Liver (tissue), 9 donors: ENCODE results near the gene ST7L. TPM values are rescaled to one million over a fixed set of nuclear protein-coding genes. Genes with fewer than 3 reads are reported as not detected.

Source experiments
- DNase-seq: peaks from one replicate; pipeline ENCODE4 v3.0.0-alpha.2; 2017; ENCODE audit warnings: low spot score
- H3K27ac ChIP-seq, 2 donors: one replicate each; pipeline ENCODE4 v1.7.0; 2013; ENCODE audit warnings: inconsistent platforms in 2 of 2, low read length in 2 of 2, control low read depth in 1 of 2, low read depth in 1 of 2, mild to moderate bottlenecking in 1 of 2
- H3K27me3 ChIP-seq, 4 donors: one replicate each; pipeline versions ENCODE4 v1.6.1 to v1.7.0; 2013; ENCODE audit warnings: low read length in 3 of 4, inconsistent platforms in 1 of 4, mild to moderate bottlenecking in 1 of 4, moderate library complexity in 1 of 4; ENCODE audit not compliant: control insufficient read depth in 4 of 4, insufficient read depth in 4 of 4
- H3K36me3 ChIP-seq, 4 donors: one replicate each; pipeline versions ENCODE4 v1.6.1 to v1.7.0; 2013; ENCODE audit warnings: low read length in 3 of 4, mild to moderate bottlenecking in 3 of 4, low read depth in 1 of 4, moderate library complexity in 1 of 4; ENCODE audit not compliant: control insufficient read depth in 4 of 4, insufficient read depth in 3 of 4
- H3K4me1 ChIP-seq, 4 donors: one replicate each; pipeline versions ENCODE4 v1.6.1 to v1.7.0; 2013; ENCODE audit warnings: low read length in 3 of 4, mild to moderate bottlenecking in 3 of 4, moderate library complexity in 1 of 4; ENCODE audit not compliant: control insufficient read depth in 4 of 4, insufficient read depth in 4 of 4
- H3K4me3 ChIP-seq, 3 donors: one replicate each; pipeline versions ENCODE4 v1.6.1 to v1.7.0; 2013; ENCODE audit warnings: low read length in 3 of 3, control low read depth in 1 of 3, low read depth in 1 of 3, mild to moderate bottlenecking in 1 of 3
- H3K9ac ChIP-seq, 2 donors: one replicate each; pipeline ENCODE4 v1.7.0; 2013; ENCODE audit warnings: low read length in 2 of 2, mild to moderate bottlenecking in 2 of 2, moderate library complexity in 2 of 2, control low read depth in 1 of 2, low read depth in 1 of 2
- H3K9me3 ChIP-seq, 4 donors: one replicate each; pipeline versions ENCODE4 v1.6.1 to v1.7.0; 2013; ENCODE audit warnings: low read length in 3 of 4; ENCODE audit not compliant: control insufficient read depth in 4 of 4
- EGR1 ChIP-seq, 2 donors: IDR thresholded peaks; 2 replicates each; pipeline ENCODE4 v1.6.1; 2016 to 2018; ENCODE audit warnings: antibody characterized with exemption in 2 of 2, low read depth in 2 of 2
- HNF4A ChIP-seq, 2 donors: conservative IDR thresholded peaks; 2 replicates each; pipeline ENCODE4 v1.6.1; 2016; ENCODE audit warnings: antibody characterized with exemption in 2 of 2, mild to moderate bottlenecking in 2 of 2
- HNF4G ChIP-seq: IDR thresholded peaks from 2 replicates; pipeline ENCODE4 v1.6.1; 2016; ENCODE audit warnings: antibody characterized with exemption
- NR2F2 ChIP-seq: IDR thresholded peaks from 2 replicates; pipeline ENCODE4 v1.6.1; 2016; ENCODE audit warnings: antibody characterized with exemption
- REST ChIP-seq: IDR thresholded peaks from 2 replicates; pipeline ENCODE4 v1.6.1; 2016; ENCODE audit warnings: antibody characterized with exemption, mild to moderate bottlenecking
- YY1 ChIP-seq: IDR thresholded peaks from 2 replicates; pipeline ENCODE4 v1.6.1; 2016; ENCODE audit warnings: antibody characterized with exemption, mild to moderate bottlenecking
- WGBS: extraction: QIAGEN DNeasy Blood & Tissue Kit; methylation state at CpG from one replicate; pipeline ENCODE4 v1.1.7; 2013; 5-methylcytosine and 5-hydroxymethylcytosine counted together
- polyA plus RNA-seq, 2 donors: library from polyadenylated mRNA; stranded (reverse) in 1 of 2; unstranded in 1 of 2; fragments of 200-250 nt in 1 of 2; fragments of >200 nt in 1 of 2; fragmentation: Nextera tagmentation in 1 of 2; extraction: Ambion mirVana in 1 of 2; gene quantifications; one replicate each; pipeline versions ENCODE4 v1.2.1 to v1.2.3, GENCODE V29; 2013 to 2015
- total RNA-seq, 2 donors: library from RNA; depleted of rRNA; stranded (reverse); fragments of >200 nt; gene quantifications; one replicate each; pipeline ENCODE4 v1.2.3, GENCODE V29; 2014
- TF ChIP-seq, protein P1 (sequence below): fragments of 150-350 bp; IDR thresholded peaks from 2 replicates; pipeline ENCODE4 v1.5.1; 2017; ENCODE audit warnings: improper control_type of control experiment, low read depth, low read length; ENCODE audit not compliant: missing input control
- TF ChIP-seq, protein P2 (sequence below): IDR thresholded peaks from 2 replicates; pipeline ENCODE4 v1.6.1; 2016; ENCODE audit warnings: antibody characterized with exemption
- TF ChIP-seq, protein P3 (sequence below): IDR thresholded peaks from 2 replicates; pipeline ENCODE4 v1.6.1; 2016; ENCODE audit warnings: antibody characterized with exemption
- donor health status: healthy.
- donor health status: healthy.
- donor health status: healthy.
- donor health status: healthy.
- donor health status: healthy.

ST7L gene
- total and polyA plus RNA-seq, 4 donors = 4.9 to 13.6 (median 9.5) TPM

- TF ChIP-seq, protein P1, sequence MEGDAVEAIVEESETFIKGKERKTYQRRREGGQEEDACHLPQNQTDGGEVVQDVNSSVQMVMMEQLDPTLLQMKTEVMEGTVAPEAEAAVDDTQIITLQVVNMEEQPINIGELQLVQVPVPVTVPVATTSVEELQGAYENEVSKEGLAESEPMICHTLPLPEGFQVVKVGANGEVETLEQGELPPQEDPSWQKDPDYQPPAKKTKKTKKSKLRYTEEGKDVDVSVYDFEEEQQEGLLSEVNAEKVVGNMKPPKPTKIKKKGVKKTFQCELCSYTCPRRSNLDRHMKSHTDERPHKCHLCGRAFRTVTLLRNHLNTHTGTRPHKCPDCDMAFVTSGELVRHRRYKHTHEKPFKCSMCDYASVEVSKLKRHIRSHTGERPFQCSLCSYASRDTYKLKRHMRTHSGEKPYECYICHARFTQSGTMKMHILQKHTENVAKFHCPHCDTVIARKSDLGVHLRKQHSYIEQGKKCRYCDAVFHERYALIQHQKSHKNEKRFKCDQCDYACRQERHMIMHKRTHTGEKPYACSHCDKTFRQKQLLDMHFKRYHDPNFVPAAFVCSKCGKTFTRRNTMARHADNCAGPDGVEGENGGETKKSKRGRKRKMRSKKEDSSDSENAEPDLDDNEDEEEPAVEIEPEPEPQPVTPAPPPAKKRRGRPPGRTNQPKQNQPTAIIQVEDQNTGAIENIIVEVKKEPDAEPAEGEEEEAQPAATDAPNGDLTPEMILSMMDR = no peak
- TF ChIP-seq, protein P2, sequence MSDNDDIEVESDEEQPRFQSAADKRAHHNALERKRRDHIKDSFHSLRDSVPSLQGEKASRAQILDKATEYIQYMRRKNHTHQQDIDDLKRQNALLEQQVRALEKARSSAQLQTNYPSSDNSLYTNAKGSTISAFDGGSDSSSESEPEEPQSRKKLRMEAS = no peak
- TF ChIP-seq HNF4G = no peak
Observed at GRCh38 chr1:112575154-112575804, 43.7 kb downstream of the ST7L start (continued).

DNA sequence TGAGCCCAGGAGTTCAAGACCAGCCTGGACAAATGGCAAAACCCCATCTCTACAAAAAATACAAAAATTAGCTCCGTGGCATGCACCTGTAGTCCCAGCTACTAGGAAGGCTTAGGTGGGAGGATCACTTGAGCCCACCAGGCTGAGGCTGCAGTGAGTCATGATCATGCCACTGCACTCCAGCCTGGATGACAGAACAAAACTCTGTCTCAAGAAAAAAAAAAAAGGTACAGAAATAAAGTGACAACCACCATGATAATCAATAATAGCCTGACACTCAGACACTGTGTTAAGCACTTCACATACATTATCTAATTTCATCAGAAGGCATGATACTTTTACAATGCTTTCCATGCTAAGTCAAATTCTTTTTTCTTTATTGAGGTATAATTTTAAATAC, 53.1 kb downstream of the ST7L start:
- 96% methylated on average over 1 of the region's 1 CpG for WGBS
- Histone ChIP-seq H3K4me1 (no peaks in the 10 kb centered on the region), H3K9ac (no peak overlapping the region), H3K27me3 (no peaks in the 10 kb centered on the region), H3K27ac (no peak overlapping the region), H3K4me3 (no peak overlapping the region), H3K9me3 (no peaks in the 10 kb centered on the region), H3K36me3 (peaks cover 0 to 2% (median under 1%) of the 10 kb centered on the region in 4 donors)
- DNase-seq = no peak
- TF ChIP-seq REST = no peak
- TF ChIP-seq YY1 = no peak
- TF ChIP-seq, protein P3, sequence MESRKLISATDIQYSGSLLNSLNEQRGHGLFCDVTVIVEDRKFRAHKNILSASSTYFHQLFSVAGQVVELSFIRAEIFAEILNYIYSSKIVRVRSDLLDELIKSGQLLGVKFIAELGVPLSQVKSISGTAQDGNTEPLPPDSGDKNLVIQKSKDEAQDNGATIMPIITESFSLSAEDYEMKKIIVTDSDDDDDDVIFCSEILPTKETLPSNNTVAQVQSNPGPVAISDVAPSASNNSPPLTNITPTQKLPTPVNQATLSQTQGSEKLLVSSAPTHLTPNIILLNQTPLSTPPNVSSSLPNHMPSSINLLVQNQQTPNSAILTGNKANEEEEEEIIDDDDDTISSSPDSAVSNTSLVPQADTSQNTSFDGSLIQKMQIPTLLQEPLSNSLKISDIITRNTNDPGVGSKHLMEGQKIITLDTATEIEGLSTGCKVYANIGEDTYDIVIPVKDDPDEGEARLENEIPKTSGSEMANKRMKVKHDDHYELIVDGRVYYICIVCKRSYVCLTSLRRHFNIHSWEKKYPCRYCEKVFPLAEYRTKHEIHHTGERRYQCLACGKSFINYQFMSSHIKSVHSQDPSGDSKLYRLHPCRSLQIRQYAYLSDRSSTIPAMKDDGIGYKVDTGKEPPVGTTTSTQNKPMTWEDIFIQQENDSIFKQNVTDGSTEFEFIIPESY = no peak
- no peak for TF ChIP-seq HNF4A (conservative IDR thresholded peaks at IDR 0.05)

DNA sequence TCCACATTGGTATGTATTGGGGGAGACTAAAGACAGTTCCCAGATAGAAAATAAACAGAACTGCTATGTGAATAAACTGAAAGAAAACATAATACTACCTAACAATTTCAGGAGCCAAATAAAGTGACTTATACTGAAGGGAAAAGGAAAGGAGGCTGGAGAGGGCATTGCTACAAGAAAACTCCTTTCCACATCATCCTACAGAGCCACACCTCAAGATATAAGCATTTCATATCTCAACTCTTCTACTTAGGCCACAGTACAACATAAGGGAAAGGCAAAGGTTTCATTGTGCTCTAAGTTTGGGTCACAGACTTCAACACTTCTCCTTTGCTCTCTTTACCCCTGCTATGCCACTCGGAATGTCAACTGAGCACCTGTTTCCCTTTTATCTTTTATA, 54.9 kb downstream of the ST7L start:
- TF ChIP-seq EGR1 (IDR thresholded peaks at IDR 0.05; ENCODE audit: low read depth in 2 of 2) (no peak), YY1 (no peak), NR2F2 (no peak)
- TF ChIP-seq, protein P3 = no peak
- TF ChIP-seq, protein P2 = no peak
- Histone ChIP-seq H3K27ac (no peak overlapping the region), H3K4me1 (no peaks in the 10 kb centered on the region), H3K9ac (no peak overlapping the region), H3K36me3 (peaks cover 0 to 2% (median 0%) of the 10 kb centered on the region in 4 donors), H3K9me3 (no peaks in the 10 kb centered on the region), H3K27me3 (no peaks in the 10 kb centered on the region), H3K4me3 (no peak overlapping the region)
- no peak for DNase-seq
- 91% methylated on average over 1 of the region's 1 CpG for WGBS
